Uterus (tissue), 2 donors: ENCODE measurements around the gene AQR.
"Not testable (repeated sequence)": the region's sequence is repeated elsewhere in the genome, so short reads cannot be mapped to it uniquely, and the experiment has no call there.

Experiments used
- CTCF ChIP-seq, 4 experiments: fragments of 200-600 bp in 2 of 4; fragments of 450-650 bp in 2 of 4; sonication (generic) in 2 of 4; IDR thresholded peaks; one replicate each; pipeline ENCODE4 v1.5.1; 2016 to 2019; ENCODE audit warnings: antibody characterized with exemption in 4 of 4, mild to moderate bottlenecking in 2 of 4, moderate library complexity in 1 of 4
- POLR2A ChIP-seq, 2 donors: fragments of 450-650 bp; IDR thresholded peaks; one replicate each; pipeline ENCODE4 v1.6.1; 2016; ENCODE audit warnings: antibody characterized with exemption in 2 of 2, mild to moderate bottlenecking in 1 of 2, moderate library complexity in 1 of 2

DNA sequence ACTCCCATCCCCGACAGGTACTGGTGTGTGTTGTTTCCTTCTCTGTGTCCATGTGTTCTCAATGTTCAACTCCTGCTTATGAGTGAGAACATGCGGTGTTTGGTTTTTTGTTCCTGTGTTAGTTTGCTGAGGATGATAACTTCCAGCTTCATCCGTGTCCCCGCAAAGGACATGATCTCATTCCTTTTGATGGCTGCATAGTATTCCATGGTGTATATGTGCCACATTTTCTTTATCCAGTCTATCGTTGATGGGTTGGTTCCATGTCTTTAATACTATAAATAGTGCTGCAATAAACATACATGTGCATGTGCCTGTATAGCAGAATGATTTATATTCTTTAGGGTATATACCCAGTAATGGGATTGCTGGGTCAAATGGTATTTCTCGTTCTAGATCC is 41.2 kb downstream of the AQR start:
- not testable (repeated sequence) for TF ChIP-seq CTCF, POLR2A (IDR thresholded peaks at IDR 0.05)
